H9 (cell line): ENCODE results near the gene IDE. TPM values are rescaled to one million over a fixed set of nuclear protein-coding genes. Genes with fewer than 3 reads are reported as not detected.
A peak's percentile ranks its signal among the peaks of the same experiment; 100 is the strongest.

Experiments used
- DNase-seq: peaks from one replicate; pipeline ENCODE4 v3.0.0-alpha.2; 2017
- H2AFZ ChIP-seq: one replicate; pipeline ENCODE4 v1.6.1; 2013; ENCODE audit warnings: mild to moderate bottlenecking, low read length, control low read depth, moderate library complexity
- H2AK5ac ChIP-seq: 2 replicates; pipeline ENCODE4 v1.6.1; 2013; ENCODE audit warnings: low read length, control low read depth, mixed read lengths; ENCODE audit not compliant: insufficient read length
- H2BK120ac ChIP-seq: one replicate; pipeline ENCODE4 v1.6.1; 2013; ENCODE audit warnings: low read depth, mild to moderate bottlenecking, low read length, control low read depth, inconsistent platforms; ENCODE audit not compliant: poor library complexity, severe bottlenecking
- H2BK12ac ChIP-seq: 2 replicates; pipeline ENCODE4 v1.6.1; 2013; ENCODE audit warnings: low read length, control low read depth, mixed read lengths, low read depth; ENCODE audit not compliant: insufficient read length
- H2BK15ac ChIP-seq: 2 replicates; pipeline ENCODE4 v1.6.1; 2013; ENCODE audit warnings: low read depth, low read length, control low read depth
- H2BK20ac ChIP-seq: one replicate; pipeline ENCODE4 v1.6.1; 2013; ENCODE audit warnings: low read depth, mild to moderate bottlenecking, low read length, control low read depth, inconsistent platforms; ENCODE audit not compliant: poor library complexity, severe bottlenecking
- H2BK5ac ChIP-seq: 2 replicates; pipeline ENCODE4 v1.6.1; 2013; ENCODE audit warnings: low read length, control low read depth, mixed read lengths; ENCODE audit not compliant: insufficient read length
- H3K14ac ChIP-seq: 2 replicates; pipeline ENCODE4 v1.6.1; 2013; ENCODE audit warnings: low read length, control low read depth; ENCODE audit not compliant: insufficient read depth
- H3K18ac ChIP-seq: 2 replicates; pipeline ENCODE4 v1.6.1; 2013; ENCODE audit warnings: low read depth, mild to moderate bottlenecking, mixed read lengths, low read length, control low read depth; ENCODE audit not compliant: insufficient read length
- H3K23ac ChIP-seq: 2 replicates; pipeline ENCODE4 v1.6.1; 2013; ENCODE audit warnings: low read length, control low read depth, mixed read lengths, low read depth; ENCODE audit not compliant: insufficient read length
- H3K23me2 ChIP-seq: 2 replicates; pipeline ENCODE4 v1.6.1; 2013; ENCODE audit warnings: low read depth, mild to moderate bottlenecking, mixed read lengths, low read length, control low read depth; ENCODE audit not compliant: insufficient read length, poor library complexity, severe bottlenecking
- H3K27ac ChIP-seq: 2 replicates; pipeline ENCODE4 v1.5.1; 2013; ENCODE audit warnings: low read length, control low read depth, mixed read lengths, low read depth; ENCODE audit not compliant: insufficient read length
- H3K27me3 ChIP-seq: 2 replicates; pipeline ENCODE4 v1.6.1; 2013; ENCODE audit warnings: low read length, control low read depth, inconsistent platforms; ENCODE audit not compliant: insufficient read depth
- H3K4ac ChIP-seq: 2 replicates; pipeline ENCODE4 v1.6.1; 2013; ENCODE audit warnings: low read depth, mild to moderate bottlenecking, control low read depth, inconsistent platforms, low read length, moderate library complexity
- H3K4me1 ChIP-seq: 2 replicates; pipeline ENCODE4 v1.6.1; 2013; ENCODE audit warnings: low read length, control low read depth, inconsistent platforms; ENCODE audit not compliant: insufficient read depth
- H3K4me2 ChIP-seq: 2 replicates; pipeline ENCODE4 v1.6.1; 2013; ENCODE audit warnings: low read length, control low read depth, mixed read lengths; ENCODE audit not compliant: insufficient read length, insufficient read depth
- H3K56ac ChIP-seq: 2 replicates; pipeline ENCODE4 v1.6.1; 2013; ENCODE audit warnings: low read depth, mild to moderate bottlenecking, mixed read lengths, low read length, control low read depth; ENCODE audit not compliant: insufficient read length
- H3K79me1 ChIP-seq: 2 replicates; pipeline ENCODE4 v1.6.1; 2013; ENCODE audit warnings: low read depth, mild to moderate bottlenecking, moderate library complexity, low read length, control low read depth, inconsistent platforms; ENCODE audit not compliant: insufficient read depth, poor library complexity, severe bottlenecking
- H3K79me2 ChIP-seq: 2 replicates; pipeline ENCODE4 v1.6.1; 2013; ENCODE audit warnings: low read length, control low read depth, inconsistent platforms; ENCODE audit not compliant: insufficient read depth
- H3K9ac ChIP-seq: 2 replicates; pipeline ENCODE4 v1.6.1; 2013; ENCODE audit warnings: low read length, control low read depth, mixed read lengths; ENCODE audit not compliant: insufficient read length; ENCODE audit errors: extremely low read depth
- H3K9me3 ChIP-seq: one replicate; pipeline ENCODE4 v1.6.1; 2013; ENCODE audit warnings: low read depth, low read length, inconsistent platforms; ENCODE audit not compliant: control insufficient read depth
- H3T11ph ChIP-seq: one replicate; pipeline ENCODE4 v1.6.1; 2013; ENCODE audit warnings: mild to moderate bottlenecking, low read length, control low read depth, inconsistent platforms
- H4K20me1 ChIP-seq: one replicate; pipeline ENCODE4 v1.6.1; 2013; ENCODE audit not compliant: control insufficient read depth, insufficient read length, insufficient read depth
- H4K5ac ChIP-seq: 2 replicates; pipeline ENCODE4 v1.6.1; 2013; ENCODE audit warnings: low read depth, mild to moderate bottlenecking, mixed read lengths, low read length, control low read depth; ENCODE audit not compliant: insufficient read length
- H4K8ac ChIP-seq: replicated peaks from 2 replicates; pipeline ENCODE4 v1.6.1; 2013; ENCODE audit warnings: low read length, control low read depth, mixed read lengths, low read depth; ENCODE audit not compliant: insufficient read length
- H4K91ac ChIP-seq: 2 replicates; pipeline ENCODE4 v1.6.1; 2013; ENCODE audit warnings: low read depth, mild to moderate bottlenecking, moderate library complexity, mixed read lengths, low read length, control low read depth; ENCODE audit not compliant: insufficient read length
- H3K27ac Mint-ChIP-seq, 3 experiments: 2 replicates in 2 of 3; 3 replicates in 1 of 3; pipeline ENCODE4 v1.8.0; 2020 to 2021; ENCODE audit warnings: mixed read lengths in 3 of 3, mild to moderate bottlenecking in 1 of 3, moderate library complexity in 1 of 3
- H3K27me3 Mint-ChIP-seq: 2 replicates; pipeline ENCODE4 v1.8.0; 2021; ENCODE audit warnings: low read depth, mild to moderate bottlenecking, moderate library complexity, mixed read lengths
- H3K36me3 Mint-ChIP-seq, 3 experiments: 2 replicates in 2 of 3; 3 replicates in 1 of 3; pipeline ENCODE4 v1.8.0; 2020 to 2021; ENCODE audit warnings: low read depth in 3 of 3, mixed read lengths in 3 of 3; ENCODE audit not compliant: insufficient read depth in 1 of 3
- H3K4me1 Mint-ChIP-seq, 2 experiments: 2 replicates each; pipeline ENCODE4 v1.8.0; 2020; ENCODE audit warnings: mixed read lengths in 2 of 2
- H3K4me3 Mint-ChIP-seq, 2 experiments: 2 replicates in 1 of 2; 3 replicates in 1 of 2; pipeline ENCODE4 v1.8.0; 2020 to 2021; ENCODE audit warnings: mild to moderate bottlenecking in 2 of 2, mixed read lengths in 2 of 2, moderate library complexity in 1 of 2
- H3K9me3 Mint-ChIP-seq, 2 experiments: 2 replicates in 1 of 2; 3 replicates in 1 of 2; pipeline ENCODE4 v1.8.0; 2020; ENCODE audit warnings: mild to moderate bottlenecking in 2 of 2, mixed read lengths in 2 of 2, moderate library complexity in 1 of 2
- CTCF ChIP-seq: fragments of 200-600 bp; sonication (generic); conservative IDR thresholded peaks from 3 replicates; pipeline ENCODE4 v1.8.0; 2021; ENCODE audit warnings: antibody characterized with exemption, mild to moderate bottlenecking
- WGBS: extraction: QIAGEN DNeasy Blood & Tissue Kit; methylation state at CpG from one replicate; pipeline ENCODE4 v1.1.7; 2013; ENCODE audit warnings: missing lambda C conversion rate, low lambda C conversion rate, mixed read lengths; ENCODE audit not compliant: insufficient read length; ENCODE audit errors: extremely low coverage; 5-methylcytosine and 5-hydroxymethylcytosine counted together
- total RNA-seq: library from RNA; stranded (reverse); gene quantifications from 2 replicates; pipeline ENCODE4 v1.2.1, GENCODE V29; 2021

IDE gene
- total RNA-seq, 1 experiment from 2014 or later: 48.9 TPM

- Histone ChIP-seq H3K23ac (no peak overlapping the region), H3K4me2 (peak overlapping the region; percentile 93), H4K5ac (no peak overlapping the region), H3K23me2 (peaks cover 11% of the 10 kb centered on the region), H3K27ac (no peak overlapping the region), H2BK20ac (no peak overlapping the region), H3T11ph (no peak overlapping the region), H3K79me2 (peaks cover 11% of the 10 kb centered on the region; the same call in 1 of the 2 replicates), H2BK15ac (no peak overlapping the region), H3K9ac (peak overlapping the region; percentile 72), H3K56ac (no peak overlapping the region), H3K27me3 (no peaks in the 10 kb centered on the region), H4K8ac (no peak overlapping the region), H3K9me3 (no peaks in the 10 kb centered on the region), H3K4me1 (0 out of 2 replicates have a peak, but pooled peaks cover 2% of the 10 kb centered on the region), H3K4ac (no peak overlapping the region), H3K14ac (no peak overlapping the region), H4K20me1 (no peaks in the 10 kb centered on the region), H2BK120ac (no peak overlapping the region), H2AK5ac (no peak overlapping the region), H2BK5ac (no peak overlapping the region), H2AFZ (no peak overlapping the region), H4K91ac (no peak overlapping the region), H3K18ac (no peak overlapping the region), H3K79me1 (no peaks in the 10 kb centered on the region), H2BK12ac (no peak overlapping the region)
- H3K9me3 Mint-ChIP-seq: no peaks in the 10 kb centered on the region
- no peaks in the 10 kb centered on the region; the same call in 1 of the 2 replicates for H3K27me3 Mint-ChIP-seq
- H3K27ac Mint-ChIP-seq: no peak overlapping the region
- H3K4me3 Mint-ChIP-seq: peak overlapping the region; percentile 81 to 84
- no CpG with 5 or more reads among the region's 8 CpGs for WGBS
- no peak for TF ChIP-seq CTCF
- H3K36me3 Mint-ChIP-seq: peaks cover 0 to 8% (median 7%) of the 10 kb centered on the region in 3 experiments; a peak in 4 of 7 replicates
- peaks cover 28 to 36% of the 10 kb centered on the region in 2 experiments for H3K4me1 Mint-ChIP-seq
- no peak for DNase-seq
Observed at GRCh38 chr10:92572362-92573090, 1.4 kb downstream of the IDE start.
